ENCODE data around the gene RAPGEF1. TPM values are rescaled to one million over a fixed set of nuclear protein-coding genes. Genes with fewer than 3 reads are reported as not detected.

The RAPGEF1 gene
- total and polyA plus RNA-seq, 2 of the 13 experiments (the other 11 are each of a cell fraction or from before 2014, with no cell fraction given) = 21.2 to 38.9 TPM

GRCh38 chr9:131724683-131725082 lies 15.2 kb downstream of the RAPGEF1 start (continued):
- TF ChIP-seq EP300 (IDR thresholded peaks at IDR 0.05; ENCODE audit: low read depth in 2 of 2, low read length in 2 of 2) (no peak), EP300 (CRISPR knock-in tag; IDR thresholded peaks at IDR 0.05; ENCODE audit: borderline replicate concordance) (no peak), REXO4 (CRISPR knock-in tag; IDR thresholded peaks at IDR 0.05; ENCODE audit: borderline replicate concordance) (no peak), ZBTB7B (CRISPR knock-in tag; IDR thresholded peaks at IDR 0.05) (no peak), ZFAT (CRISPR knock-in tag; conservative IDR thresholded peaks at IDR 0.05) (no peak), CREB1 (IDR thresholded peaks at IDR 0.05) (no peak), CREB1 (CRISPR knock-in tag; IDR thresholded peaks at IDR 0.05) (no peak), ZNF605 (CRISPR knock-in tag; IDR thresholded peaks at IDR 0.05) (no peak), ZNF101 (CRISPR knock-in tag; IDR thresholded peaks at IDR 0.05; ENCODE audit: borderline replicate concordance, low read depth) (no peak), ZNF761 (CRISPR knock-in tag; conservative IDR thresholded peaks at IDR 0.05) (no peak)

- Histone ChIP-seq H3K27ac (ENCODE audit: extremely low read length, insufficient read depth, low read length) (no peak overlapping the region), H2AFZ (ENCODE audit: low read length) (no peak overlapping the region), H3K27me3 (ENCODE audit: control insufficient read depth in 1 of 2, insufficient read depth in 2 of 2, low read length in 2 of 2) (no peaks in the 10 kb centered on the region), H3K4me3 (replicated peaks in 1 of 3; ENCODE audit: insufficient read depth in 1 of 3, low read depth in 2 of 3, low read length in 3 of 3) (no peak overlapping the region), H3K4me2 (ENCODE audit: low read depth, low read length) (no peak overlapping the region), H3K9ac (ENCODE audit: insufficient read depth, low read depth, low read length) (no peak overlapping the region), H3K36me3 (replicated peaks in 1 of 2; ENCODE audit: control insufficient read depth in 1 of 2, insufficient read depth in 2 of 2, low read length in 2 of 2) (peaks cover 0 to 4% of the 10 kb centered on the region in 2 experiments; a peak in 3 of 5 replicates), H3K4me1 (ENCODE audit: insufficient read depth, low read length) (peaks cover 34% of the 10 kb centered on the region), H4K20me1 (ENCODE audit: insufficient read depth, low read length) (peaks cover 6% of the 10 kb centered on the region; the same call in 1 of the 2 replicates), H3K79me2 (ENCODE audit: insufficient read depth, low read length) (peaks cover 64% of the 10 kb centered on the region), H3K9me3 (ENCODE audit: low read length) (no peaks in the 10 kb centered on the region)
- ChIA-PET CTCF (ENCODE audit: low intra/inter-chr PET ratio, low total read pairs) (no interaction called here), POLR2A (no interaction called here)
- WGBS (ENCODE audit: low lambda C conversion rate) = 92% methylated on average over 5 of the region's 5 CpGs
- in situ Hi-C loops (cut with HindIII; ENCODE audit: extremely low pct_ligation_motif_present, low pct_unique_long_range_greater_than_20kb) (no loop called here), intact Hi-C loops (cut with micrococcal nuclease; ENCODE audit: unreplicated experiment) (no loop called here)
- DNase-seq (ENCODE audit: low spot score) (no peak), FAIRE-seq (no peak), ATAC-seq (no peak)
- BruUV-seq (replicated peaks) = no TSS peak
- TF ChIP-seq GATAD1 (CRISPR knock-in tag; IDR thresholded peaks at IDR 0.05) = no peak
- no peak for TF ChIP-seq SNAI1 (CRISPR knock-in tag; IDR thresholded peaks at IDR 0.05; ENCODE audit: borderline replicate concordance)
- TF ChIP-seq NRL (CRISPR knock-in tag; IDR thresholded peaks at IDR 0.05; ENCODE audit: borderline replicate concordance) = no peak
- no peak for TF ChIP-seq ZNF281 (CRISPR knock-in tag; IDR thresholded peaks at IDR 0.05; ENCODE audit: borderline replicate concordance)
- TF ChIP-seq JARID2 (CRISPR knock-in tag; IDR thresholded peaks at IDR 0.05; ENCODE audit: insufficient replicate concordance) = no peak
- TF ChIP-seq NR2C2 (CRISPR knock-in tag; IDR thresholded peaks at IDR 0.05; ENCODE audit: borderline replicate concordance) = no peak
- TF ChIP-seq SMAD3 (CRISPR knock-in tag; IDR thresholded peaks at IDR 0.05) = no peak
- TF ChIP-seq CC2D1A (CRISPR knock-in tag; IDR thresholded peaks at IDR 0.05) = no peak
- no peak for TF ChIP-seq ZNF776 (CRISPR knock-in tag; IDR thresholded peaks at IDR 0.05)
- TF ChIP-seq ZNF781 (CRISPR knock-in tag; IDR thresholded peaks at IDR 0.05; ENCODE audit: borderline replicate concordance, not compliant biosample characterization) = no peak
- TF ChIP-seq ZBTB21 (CRISPR knock-in tag; IDR thresholded peaks at IDR 0.05) = no peak
- TF ChIP-seq STAT5B (CRISPR knock-in tag; IDR thresholded peaks at IDR 0.05) = no peak
- no peak for TF ChIP-seq ZNF75D (CRISPR knock-in tag; IDR thresholded peaks at IDR 0.05; ENCODE audit: borderline replicate concordance)
- TF ChIP-seq TSC22D2 (CRISPR knock-in tag; IDR thresholded peaks at IDR 0.05; ENCODE audit: borderline replicate concordance) = no peak
Observed at GRCh38 chr9:131723632-131724031, 16.2 kb downstream of the RAPGEF1 start.
